Natural killer cell (primary cell): Measurements from ENCODE around the gene SLC25A1. TPM values are rescaled to one million over a fixed set of nuclear protein-coding genes. Genes with fewer than 3 reads are reported as not detected.

Source experiments
- ATAC-seq, 3 donors: fragments of 150-1000 bp in 2 of 3; fragments of 200-7000 bp in 1 of 3; cut with Tn5 transposase; 1 replicate in 1 of 3; 2 replicates in 2 of 3; pipeline ENCODE4 v1.10.0; 2021; ENCODE audit warnings: mild to moderate bottlenecking in 2 of 3, moderate library complexity in 2 of 3
- DNase-seq, 2 donors: peaks; one replicate each; pipeline versions ENCODE4 v3.0.0 to v3.0.0-alpha.2; 2013 to 2021; ENCODE audit warnings: mixed read lengths in 1 of 2
- H3K27ac ChIP-seq: one replicate; pipeline ENCODE4 v1.5.1; 2013; ENCODE audit warnings: mild to moderate bottlenecking, low read length
- H3K27me3 ChIP-seq: one replicate; pipeline ENCODE4 v1.6.1; 2013; ENCODE audit warnings: low read length; ENCODE audit not compliant: control insufficient read depth, insufficient read depth
- H3K36me3 ChIP-seq: one replicate; pipeline ENCODE4 v1.6.1; 2013; ENCODE audit warnings: low read length; ENCODE audit not compliant: control insufficient read depth, insufficient read depth
- H3K4me1 ChIP-seq: one replicate; pipeline ENCODE4 v1.6.1; 2013; ENCODE audit warnings: low read length; ENCODE audit not compliant: control insufficient read depth, insufficient read depth
- H3K4me3 ChIP-seq: one replicate; pipeline ENCODE4 v1.5.1; 2013; ENCODE audit warnings: low read length
- H3K9me3 ChIP-seq: one replicate; pipeline ENCODE4 v1.6.1; 2013; ENCODE audit warnings: low read length; ENCODE audit not compliant: control insufficient read depth, insufficient read depth
- H3K27ac Mint-ChIP-seq, 2 donors: one replicate each; pipeline ENCODE4 v1.8.0; 2022; ENCODE audit warnings: mild to moderate bottlenecking in 2 of 2, mixed read lengths in 2 of 2, moderate library complexity in 1 of 2
- H3K27me3 Mint-ChIP-seq, 2 donors: one replicate each; pipeline ENCODE4 v1.8.0; 2022; ENCODE audit warnings: low read depth in 2 of 2, mixed read lengths in 2 of 2
- H3K36me3 Mint-ChIP-seq: one replicate; pipeline ENCODE4 v1.8.0; 2022; ENCODE audit warnings: mixed read lengths
- H3K4me1 Mint-ChIP-seq, 2 donors: one replicate each; pipeline ENCODE4 v1.8.0; 2022; ENCODE audit warnings: mixed read lengths in 2 of 2
- H3K4me3 Mint-ChIP-seq: one replicate; pipeline ENCODE4 v1.8.0; 2022; ENCODE audit warnings: mild to moderate bottlenecking, moderate library complexity, mixed read lengths
- H3K9me3 Mint-ChIP-seq, 2 donors: one replicate each; pipeline ENCODE4 v1.8.0; 2022; ENCODE audit warnings: mixed read lengths in 2 of 2
- WGBS: methylation state at CpG from one replicate; pipeline ENCODE4 v1.1.7; 2013; ENCODE audit warnings: missing lambda C conversion rate; ENCODE audit not compliant: insufficient coverage; 5-methylcytosine and 5-hydroxymethylcytosine counted together
- intact Hi-C: fragments of 100-400 bp; cut with micrococcal nuclease; formaldehyde crosslinking; loops from one replicate; pipeline ENCODE4 v1.14.2; 2022
- total RNA-seq, 4 donors: library from RNA; stranded (reverse); fragments of 120-200 nt in 1 of 4; gene quantifications; one replicate each; pipeline versions ENCODE4 v1.2.3 to v1.2.4, GENCODE V29; 2013 to 2022
- TF ChIP-seq, protein P1 (sequence below): fragments of 200-600 bp; IDR thresholded peaks from one replicate; pipeline ENCODE4 v1.8.0; 2022; ENCODE audit warnings: antibody characterized with exemption

SLC25A1 gene
- total RNA-seq, 3 donors from 2014 or later (not counting 1 experiment from before 2014, with no cell fraction given) = 24.8 to 29.6 (median 26.9) TPM

DNA sequence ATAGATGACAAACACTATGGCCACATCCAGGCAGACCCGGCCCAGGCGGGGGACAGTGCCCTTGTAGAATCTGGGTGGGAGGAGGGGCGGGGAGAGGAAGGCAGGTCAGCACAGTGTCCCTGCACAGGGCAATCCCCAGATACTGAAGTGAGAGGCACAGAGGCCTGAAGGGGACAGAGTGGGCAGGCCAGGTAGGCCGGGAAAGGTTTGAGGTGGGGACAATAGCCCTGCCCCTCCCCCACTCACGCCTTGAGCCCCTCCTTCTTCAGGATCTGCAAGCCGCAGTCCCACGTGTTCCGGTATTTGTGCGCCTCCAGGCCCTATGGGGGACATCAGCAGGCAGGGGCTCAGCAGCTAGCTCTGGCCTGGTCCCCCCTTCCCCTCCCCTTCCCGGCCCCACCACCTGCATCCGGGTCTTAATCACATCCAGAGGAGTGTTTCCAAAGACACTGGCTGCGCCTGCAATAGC, 2.3 kb downstream of the SLC25A1 start:
- H3K27me3 ChIP-seq = no peaks in the 10 kb centered on the region
- DNase-seq (no peak), ATAC-seq (no peak)
- Mint-ChIP-seq H3K4me3 (no peak overlapping the region), H3K27ac (no peak overlapping the region), H3K36me3 (no peaks in the 10 kb centered on the region), H3K4me1 (peaks cover 16 to 31% of the 10 kb centered on the region in 2 donors), H3K27me3 (no peaks in the 10 kb centered on the region), H3K9me3 (no peaks in the 10 kb centered on the region)
- no peak overlapping the region for H3K4me3 ChIP-seq
- H3K27ac ChIP-seq = no peak overlapping the region
- TF ChIP-seq, protein P1, sequence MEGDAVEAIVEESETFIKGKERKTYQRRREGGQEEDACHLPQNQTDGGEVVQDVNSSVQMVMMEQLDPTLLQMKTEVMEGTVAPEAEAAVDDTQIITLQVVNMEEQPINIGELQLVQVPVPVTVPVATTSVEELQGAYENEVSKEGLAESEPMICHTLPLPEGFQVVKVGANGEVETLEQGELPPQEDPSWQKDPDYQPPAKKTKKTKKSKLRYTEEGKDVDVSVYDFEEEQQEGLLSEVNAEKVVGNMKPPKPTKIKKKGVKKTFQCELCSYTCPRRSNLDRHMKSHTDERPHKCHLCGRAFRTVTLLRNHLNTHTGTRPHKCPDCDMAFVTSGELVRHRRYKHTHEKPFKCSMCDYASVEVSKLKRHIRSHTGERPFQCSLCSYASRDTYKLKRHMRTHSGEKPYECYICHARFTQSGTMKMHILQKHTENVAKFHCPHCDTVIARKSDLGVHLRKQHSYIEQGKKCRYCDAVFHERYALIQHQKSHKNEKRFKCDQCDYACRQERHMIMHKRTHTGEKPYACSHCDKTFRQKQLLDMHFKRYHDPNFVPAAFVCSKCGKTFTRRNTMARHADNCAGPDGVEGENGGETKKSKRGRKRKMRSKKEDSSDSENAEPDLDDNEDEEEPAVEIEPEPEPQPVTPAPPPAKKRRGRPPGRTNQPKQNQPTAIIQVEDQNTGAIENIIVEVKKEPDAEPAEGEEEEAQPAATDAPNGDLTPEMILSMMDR = no peak
- intact Hi-C loops = no loop called here
- H3K36me3 ChIP-seq = no peaks in the 10 kb centered on the region
- no peaks in the 10 kb centered on the region for H3K9me3 ChIP-seq
- peaks cover 52% of the 10 kb centered on the region for H3K4me1 ChIP-seq
- 88% methylated on average over 12 of the region's 12 CpGs for WGBS

DNA sequence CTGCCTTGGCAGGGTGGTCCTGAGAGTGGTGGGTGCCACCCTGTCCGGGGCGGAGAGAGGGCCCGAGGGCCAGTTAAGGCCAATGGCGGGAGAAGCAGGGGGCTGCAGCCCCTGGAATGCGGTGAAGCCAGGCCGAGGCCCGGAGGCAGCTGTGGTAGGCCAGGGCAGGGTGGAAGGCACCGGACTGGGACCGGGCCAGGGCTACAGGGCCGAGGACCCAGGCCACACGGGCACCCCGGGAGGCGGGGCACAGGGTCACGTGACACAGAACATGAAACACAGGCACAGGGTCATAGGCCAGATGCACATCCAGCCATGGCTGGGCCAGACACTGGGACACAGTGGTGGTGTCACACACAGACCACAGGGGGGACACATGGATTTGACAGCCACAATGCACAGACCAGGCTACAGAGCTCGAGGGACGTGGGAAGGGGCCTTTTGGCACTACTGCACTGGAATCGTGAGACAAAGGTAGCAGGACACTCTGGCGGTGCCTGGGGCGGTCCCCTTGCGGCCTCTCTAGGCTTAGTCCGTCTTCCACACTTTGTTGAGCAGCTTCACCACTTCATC, 2.8 kb downstream of the SLC25A1 start:
- Histone ChIP-seq H3K4me1 (peaks cover 57% of the 10 kb centered on the region), H3K27ac (no peak overlapping the region), H3K4me3 (no peak overlapping the region), H3K9me3 (no peaks in the 10 kb centered on the region), H3K27me3 (no peaks in the 10 kb centered on the region), H3K36me3 (no peaks in the 10 kb centered on the region)
- no peaks in the 10 kb centered on the region for H3K36me3 Mint-ChIP-seq
- peaks cover 19 to 36% of the 10 kb centered on the region in 2 donors for H3K4me1 Mint-ChIP-seq
- ATAC-seq (no peak), DNase-seq (no peak)
- no peak overlapping the region for H3K27ac Mint-ChIP-seq
- H3K27me3 Mint-ChIP-seq = no peaks in the 10 kb centered on the region
- no peaks in the 10 kb centered on the region for H3K9me3 Mint-ChIP-seq
- no peak overlapping the region for H3K4me3 Mint-ChIP-seq
- intact Hi-C loops = no loop called here
- 89% methylated on average over 21 of the region's 21 CpGs for WGBS
- TF ChIP-seq, protein P1 = no peak

DNA sequence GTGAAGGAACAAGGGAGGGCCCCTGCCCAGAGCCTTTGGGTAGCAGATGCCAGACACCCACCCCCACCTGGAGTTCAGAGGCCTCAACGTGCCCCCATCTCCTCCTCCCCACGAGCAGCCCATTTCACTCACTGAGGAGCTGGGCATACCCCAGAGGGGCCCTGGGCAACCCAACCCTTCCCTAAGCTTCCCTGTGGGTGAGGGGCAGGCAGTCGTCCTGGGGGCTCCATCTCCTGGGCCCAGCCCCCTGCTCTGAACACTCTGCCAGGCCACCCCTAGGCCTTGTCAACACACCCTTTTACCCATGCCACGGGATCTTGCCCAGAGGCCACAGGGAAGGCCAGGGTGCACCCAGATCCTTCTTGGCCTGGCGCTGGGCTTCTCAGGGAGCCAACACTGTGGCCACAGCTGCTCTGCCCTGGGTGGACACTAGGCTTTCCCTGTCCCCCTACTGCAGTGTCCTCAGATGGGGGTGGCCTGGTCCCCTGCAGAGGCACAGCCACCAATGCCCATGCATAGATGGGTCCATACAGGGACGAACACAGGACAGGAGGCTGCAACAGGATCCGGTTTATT, 3.4 kb downstream of the SLC25A1 start:
- no peak for DNase-seq
- TF ChIP-seq, protein P1 = no peak
- H3K27ac ChIP-seq = no peak overlapping the region
- no peaks in the 10 kb centered on the region for H3K36me3 Mint-ChIP-seq
- H3K27me3 Mint-ChIP-seq = peaks cover 0 to 4% of the 10 kb centered on the region in 2 donors
- intact Hi-C loops = no loop called here
- peaks cover 3% of the 10 kb centered on the region for H3K27me3 ChIP-seq
- ATAC-seq = no peak
- peaks cover 24 to 40% of the 10 kb centered on the region in 2 donors for H3K4me1 Mint-ChIP-seq
- H3K27ac Mint-ChIP-seq = no peak overlapping the region
- no peaks in the 10 kb centered on the region for H3K36me3 ChIP-seq
- peaks cover 60% of the 10 kb centered on the region for H3K4me1 ChIP-seq
- H3K4me3 Mint-ChIP-seq = peak overlapping the region; percentile 21
- no peak overlapping the region for H3K4me3 ChIP-seq
- no peaks in the 10 kb centered on the region for H3K9me3 Mint-ChIP-seq
- WGBS = 81% methylated on average over 7 of the region's 7 CpGs
- no peaks in the 10 kb centered on the region for H3K9me3 ChIP-seq
